Kidney glomerular epithelial cell (primary cell): ENCODE measurements around the gene PPP2R5C.
"Not testable (repeated sequence)": the region's sequence is repeated elsewhere in the genome, so short reads cannot be mapped to it uniquely, and the experiment has no call there.

ENCODE experiments used
- DNase-seq: peaks from one replicate; lab custom pipeline; 2025; lab: John Stamatoyannopoulos, UW

PPP2R5C gene

DNA sequence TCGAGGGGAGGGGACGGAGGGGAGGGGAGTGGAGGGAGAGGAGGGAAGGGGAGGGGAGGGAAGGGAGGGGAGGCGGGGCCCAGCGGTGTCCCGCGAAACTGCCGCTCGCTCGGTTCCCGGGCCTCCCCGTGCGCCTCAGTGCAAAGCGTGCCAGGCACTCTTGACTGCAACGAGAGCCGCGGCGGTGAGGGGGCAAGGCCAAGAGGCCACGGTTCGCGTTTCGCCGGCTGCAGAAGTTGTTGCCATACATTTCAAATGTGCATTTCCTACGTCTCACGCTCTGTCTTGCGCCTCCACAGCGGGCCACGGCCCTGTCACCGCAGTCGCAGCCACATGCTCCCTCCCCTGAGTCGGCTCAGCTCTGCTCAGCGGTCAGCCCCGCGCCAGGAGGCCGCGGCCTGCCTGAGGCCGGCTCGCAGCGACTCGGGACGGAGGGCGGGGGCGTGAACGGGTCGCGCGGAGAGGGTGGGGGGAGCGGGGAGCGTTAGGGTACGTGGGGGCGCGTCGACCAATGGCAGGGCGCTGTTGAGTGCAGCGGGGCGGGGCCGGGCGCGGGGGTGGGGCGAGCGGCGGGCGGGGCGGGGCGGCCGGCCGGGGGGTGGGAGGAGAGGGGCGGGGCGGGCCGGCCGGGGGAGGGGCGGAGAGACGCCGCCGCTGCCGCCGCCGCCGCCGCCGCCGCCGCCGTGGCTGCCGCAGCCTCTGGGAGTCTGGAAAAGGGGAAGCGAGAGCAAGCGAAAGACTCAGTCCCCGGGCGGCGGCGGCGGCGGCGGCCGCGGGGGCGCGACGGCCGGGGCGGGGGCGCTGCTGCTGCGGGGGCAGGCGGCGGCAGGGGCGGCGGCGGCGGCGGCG lies at the start of gene PPP2R5C:
PPP2R5C (plus strand) TSS at position 678 of the 849 bp plus-strand sequence. CDS start 185 bp downstream, outside the sequence.
- DNase-seq, result peak; percentile 61

DNA sequence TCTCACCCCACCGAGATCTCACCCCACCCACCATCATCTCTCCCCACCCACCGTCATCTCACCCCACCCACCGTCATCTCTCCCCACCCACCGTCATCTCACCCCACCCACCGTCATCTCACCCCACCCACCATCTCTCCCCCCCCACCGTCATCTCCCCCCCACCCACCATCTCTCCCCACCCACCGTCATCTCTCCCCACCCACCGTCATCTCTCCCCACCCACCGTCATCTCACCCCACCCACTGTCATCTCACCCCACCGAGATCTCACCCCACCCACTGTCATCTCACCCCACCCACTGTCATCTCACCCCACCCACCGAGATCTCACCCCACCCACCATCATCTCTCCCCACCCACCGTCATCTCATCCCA lies 49.7 kb upstream of the PPP2R5C start:
- not testable (repeated sequence) for DNase-seq

DNA sequence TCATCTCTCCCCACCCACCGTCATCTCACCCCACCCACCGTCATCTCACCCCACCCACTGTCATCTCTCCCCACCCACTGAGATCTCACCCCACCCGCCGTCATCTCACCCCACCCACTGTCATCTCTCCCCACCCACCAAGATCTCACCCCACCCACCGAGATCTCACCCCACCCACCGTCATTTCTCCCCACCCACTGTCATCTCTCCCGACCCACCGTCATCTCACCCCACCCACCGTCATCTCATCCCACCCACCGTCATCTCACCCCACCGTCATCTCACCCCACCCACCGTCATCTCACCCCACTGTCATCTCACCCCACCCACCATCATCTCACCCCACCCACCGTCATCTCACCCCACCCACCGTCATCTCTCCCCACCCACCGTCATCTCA lies 49.2 kb upstream of the PPP2R5C start:
- not testable (repeated sequence) for DNase-seq

DNA sequence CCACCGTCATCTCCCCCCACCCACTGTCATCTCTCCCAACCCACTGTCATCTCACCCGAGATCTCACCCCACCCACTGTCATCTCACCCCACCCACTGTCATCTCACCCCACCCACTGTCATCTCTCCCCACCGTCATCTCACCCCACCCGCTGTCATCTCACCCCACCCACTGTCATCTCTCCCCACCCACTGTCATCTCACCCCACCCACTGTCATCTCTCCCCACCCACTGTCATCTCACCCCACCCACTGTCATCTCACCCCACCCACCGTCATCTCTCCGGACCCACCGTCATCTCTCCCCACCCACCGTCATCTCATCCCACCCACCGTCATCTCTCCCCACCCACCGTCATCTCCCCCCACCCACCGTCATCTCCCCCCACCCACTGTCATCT lies 48.4 kb upstream of the PPP2R5C start:
- DNase-seq, result not testable (repeated sequence)

DNA sequence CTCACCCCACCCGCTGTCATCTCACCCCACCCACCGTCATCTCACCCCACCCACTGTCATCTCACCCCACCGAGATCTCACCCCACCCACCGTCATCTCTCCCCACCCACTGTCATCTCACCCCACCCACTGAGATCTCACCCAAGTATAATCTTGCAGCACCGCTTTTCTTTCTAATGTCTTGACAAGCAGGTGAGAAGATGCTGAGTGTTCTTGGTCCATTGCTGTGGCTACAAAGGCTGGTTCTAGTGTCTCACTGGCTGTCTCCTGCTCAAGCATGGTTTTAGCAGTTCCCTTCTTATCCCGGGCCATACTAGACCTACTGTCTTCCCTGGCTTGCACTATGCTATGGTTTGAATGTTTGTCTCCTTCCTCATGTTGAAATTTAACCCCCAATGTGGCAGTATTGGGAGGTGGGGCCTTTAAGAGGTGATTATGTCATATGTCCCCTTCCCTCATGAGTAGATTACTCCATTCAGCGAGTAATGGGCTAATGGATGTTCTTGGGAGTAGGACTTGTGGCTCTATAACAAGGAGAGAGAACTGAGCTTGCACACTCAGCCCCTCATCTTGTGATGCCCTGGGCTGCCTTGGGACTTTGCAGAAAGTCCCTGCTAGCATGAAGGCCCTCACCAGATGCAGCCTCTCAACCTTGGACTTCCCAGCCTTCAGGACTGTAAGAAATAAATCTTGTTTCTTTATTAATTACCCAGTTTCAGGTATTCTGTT lies 47.7 kb upstream of the PPP2R5C start:
- DNase-seq, result no peak

DNA sequence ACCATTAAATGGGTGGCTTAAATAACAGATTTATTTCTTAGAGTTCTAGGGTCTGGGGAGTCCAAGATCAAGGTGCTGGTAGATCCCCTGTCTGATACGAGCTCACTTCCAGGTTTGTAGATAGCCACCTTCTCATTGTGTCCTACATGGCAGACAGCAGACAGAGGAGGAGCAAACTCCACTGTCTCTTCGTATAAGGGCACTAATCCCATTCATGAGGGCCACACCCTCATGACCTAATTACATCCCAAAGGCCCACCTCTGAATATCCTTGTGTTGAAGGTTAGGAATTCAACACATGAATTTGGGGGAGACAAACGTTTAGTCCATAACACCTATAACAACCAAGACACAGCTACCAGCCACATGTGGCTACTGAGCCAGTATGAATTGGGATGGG lies 47.1 kb upstream of the PPP2R5C start:
- no peak for DNase-seq

DNA sequence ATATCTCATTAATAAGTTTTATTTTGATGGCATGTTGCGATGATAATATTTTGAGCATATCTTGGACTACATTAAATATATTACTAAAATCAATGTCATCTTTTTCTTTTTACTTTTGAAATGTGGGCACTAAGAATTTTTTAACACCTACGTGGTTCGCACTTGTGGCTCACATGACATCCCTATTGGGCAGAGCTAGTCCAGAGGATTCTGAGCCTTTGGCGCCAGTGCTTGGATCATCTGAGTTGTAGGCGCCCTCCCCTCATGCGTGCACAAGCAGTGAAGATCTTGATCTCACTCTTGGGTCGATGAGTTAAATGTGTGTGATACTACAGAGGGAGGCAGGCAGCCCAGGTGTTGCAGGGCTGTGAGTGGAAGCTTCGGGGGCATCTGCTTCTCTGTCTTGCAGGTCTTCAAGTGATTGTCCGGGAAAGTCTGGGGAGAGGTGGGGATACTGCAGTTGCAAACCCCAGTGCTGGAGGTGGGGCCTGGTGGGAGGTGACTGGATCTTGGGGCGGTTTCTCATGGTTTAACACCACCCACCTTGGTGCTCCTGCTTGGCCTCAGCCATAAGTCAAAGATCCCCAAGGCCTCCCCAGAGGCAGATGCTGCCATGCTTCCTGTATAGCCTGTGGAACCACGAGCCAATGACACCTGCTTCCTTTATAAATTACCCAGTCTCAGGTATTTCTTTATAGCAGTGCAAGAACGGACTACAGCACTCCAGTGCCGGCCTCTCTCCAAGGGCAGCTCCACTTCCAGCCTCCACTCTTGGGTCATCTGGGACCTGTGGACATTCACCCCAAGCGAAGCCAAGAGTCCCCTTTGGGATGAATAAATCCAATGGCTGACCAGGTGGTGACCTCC lies 46.1 kb upstream of the PPP2R5C start:
- DNase-seq, result no peak

DNA sequence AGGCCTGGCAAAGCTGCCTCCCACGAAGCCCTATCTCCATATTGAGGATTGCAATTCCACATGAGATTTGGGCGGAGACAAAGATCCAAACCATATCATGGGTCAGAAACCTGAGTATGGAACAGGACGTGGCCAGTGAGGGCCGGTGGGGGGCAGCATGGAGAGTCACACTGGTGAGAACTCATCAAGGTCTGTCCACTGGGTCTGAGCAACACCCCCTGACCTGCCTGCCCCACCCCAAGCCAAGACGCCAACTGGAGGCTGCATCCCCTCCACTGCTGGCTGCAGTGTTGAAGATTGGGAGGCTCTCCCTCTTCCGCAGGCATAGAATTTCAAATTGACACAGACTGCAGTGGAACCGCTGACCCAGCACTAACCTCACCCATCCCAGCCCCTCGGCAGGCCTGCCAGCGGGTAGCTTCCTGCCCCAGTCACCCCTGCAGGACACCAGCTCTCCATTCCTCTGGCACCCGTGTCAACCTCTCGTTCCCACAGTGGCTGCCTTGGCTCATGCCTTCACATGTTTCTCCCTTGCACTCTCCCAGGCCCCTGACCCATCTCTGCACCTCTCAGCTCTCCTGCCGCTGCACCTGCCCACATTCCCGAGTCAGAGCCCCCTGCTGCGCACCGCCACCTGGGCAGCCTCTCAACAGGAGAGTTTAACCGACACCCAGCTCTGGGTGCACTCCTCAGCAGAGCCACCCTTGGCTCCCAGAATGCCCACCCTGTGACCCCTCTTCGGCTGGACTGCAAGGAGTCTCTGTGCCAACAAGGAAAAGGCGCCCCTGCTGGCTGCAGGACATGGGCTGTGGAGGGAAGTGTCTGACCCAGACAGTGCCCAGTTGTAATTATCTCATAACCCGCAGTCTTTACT lies 45.2 kb upstream of the PPP2R5C start:
- no peak for DNase-seq

DNA sequence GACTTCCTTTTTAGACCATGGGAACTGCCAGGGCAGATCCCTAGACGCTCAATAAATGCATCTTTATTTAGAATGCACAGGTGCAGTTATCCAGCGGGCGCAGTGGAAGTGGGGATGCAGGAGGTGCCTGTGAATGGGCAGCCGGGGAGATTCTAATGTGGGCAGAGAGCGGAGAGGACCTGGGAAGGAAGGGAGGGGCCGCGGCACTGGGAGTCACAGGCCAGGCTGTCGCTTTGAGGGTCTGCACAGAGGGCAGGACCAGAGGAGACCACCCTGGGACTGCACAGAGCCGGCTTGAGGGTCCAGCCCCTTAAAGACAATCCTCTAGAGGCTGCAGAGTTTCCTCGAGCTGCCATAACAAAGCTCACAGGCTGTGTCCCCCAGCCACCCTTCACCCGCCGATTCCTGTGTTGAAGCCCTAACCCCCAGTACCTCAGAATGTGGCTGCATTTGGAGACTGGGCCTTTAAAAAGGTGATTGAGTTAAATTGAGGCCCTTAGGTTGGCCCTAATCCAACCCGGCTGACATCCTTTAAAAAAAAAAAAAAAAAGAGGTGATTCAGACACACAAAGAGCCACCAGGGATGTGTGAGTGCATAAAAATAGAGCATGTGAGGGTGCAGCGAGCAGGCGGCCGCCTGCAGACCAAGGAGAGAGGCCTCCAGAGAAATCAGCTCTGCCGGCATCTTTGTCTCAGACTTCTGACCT lies 44.4 kb upstream of the PPP2R5C start:
- no peak for DNase-seq

DNA sequence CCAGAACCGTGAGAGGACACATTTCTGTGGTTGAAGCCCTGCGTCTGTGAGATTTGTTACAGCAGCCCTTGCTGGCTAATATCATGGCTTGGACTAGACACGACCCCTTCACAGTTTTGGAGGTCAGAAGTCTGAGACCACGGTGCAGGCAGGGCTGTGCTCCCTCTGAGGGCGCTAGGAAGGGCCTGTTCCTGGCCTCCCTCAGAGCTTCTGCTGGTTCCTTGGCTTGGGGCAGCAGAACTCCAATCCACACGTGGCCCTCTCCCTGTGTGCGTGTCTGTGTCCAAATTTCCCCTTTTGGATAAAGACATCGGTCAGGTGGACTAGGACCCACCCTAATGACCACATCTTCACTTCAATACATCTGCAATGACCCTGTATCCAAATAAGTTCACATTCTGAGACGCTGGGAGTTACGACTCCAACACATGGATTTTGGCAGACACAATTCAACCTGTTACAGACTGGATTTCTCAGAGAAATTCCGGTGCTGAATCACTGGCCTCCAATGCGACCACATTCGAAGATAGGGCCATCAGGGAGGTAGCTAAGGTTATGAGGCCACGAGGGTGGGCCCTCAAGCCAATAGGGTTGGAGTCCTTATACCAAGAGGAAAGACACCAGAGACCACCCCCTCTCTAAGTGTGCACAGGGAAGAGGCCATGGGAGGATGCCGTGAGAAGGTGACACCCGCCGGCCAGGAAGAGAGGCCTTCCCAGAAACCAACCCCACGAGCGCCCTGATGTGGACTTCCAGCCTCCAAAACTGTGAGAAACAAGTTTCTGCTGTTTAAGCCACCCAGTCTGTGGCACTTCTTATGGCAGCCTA lies 43.6 kb upstream of the PPP2R5C start:
- no peak for DNase-seq

DNA sequence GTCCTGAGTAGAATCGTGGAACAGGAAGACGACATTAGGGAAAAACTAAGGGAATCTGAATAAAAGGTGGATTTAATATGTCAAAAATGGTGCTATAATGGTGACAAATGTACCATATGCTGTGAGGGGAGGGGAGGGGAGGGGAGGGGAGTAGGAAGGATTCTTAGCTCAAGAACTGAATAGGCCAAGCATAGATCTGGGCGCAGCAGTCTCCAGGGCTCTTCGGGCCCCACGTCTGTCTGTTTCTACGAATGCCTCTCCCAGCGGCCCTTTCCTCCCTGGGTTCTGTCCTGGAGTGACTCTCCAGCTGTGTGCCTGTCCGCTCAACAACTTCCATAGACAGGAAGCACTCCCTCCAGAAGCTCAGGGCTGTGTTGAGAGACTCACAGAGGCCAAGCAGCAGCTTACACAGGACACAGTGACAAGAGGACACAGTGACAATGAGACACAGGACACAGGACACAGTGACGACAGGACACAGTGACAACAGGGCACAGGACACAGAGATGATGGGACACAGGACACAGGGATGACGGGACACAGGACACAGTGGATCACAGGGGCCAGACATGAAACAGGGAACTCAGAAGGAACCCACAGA lies 42.4 kb upstream of the PPP2R5C start:
- DNase-seq, result no peak

DNA sequence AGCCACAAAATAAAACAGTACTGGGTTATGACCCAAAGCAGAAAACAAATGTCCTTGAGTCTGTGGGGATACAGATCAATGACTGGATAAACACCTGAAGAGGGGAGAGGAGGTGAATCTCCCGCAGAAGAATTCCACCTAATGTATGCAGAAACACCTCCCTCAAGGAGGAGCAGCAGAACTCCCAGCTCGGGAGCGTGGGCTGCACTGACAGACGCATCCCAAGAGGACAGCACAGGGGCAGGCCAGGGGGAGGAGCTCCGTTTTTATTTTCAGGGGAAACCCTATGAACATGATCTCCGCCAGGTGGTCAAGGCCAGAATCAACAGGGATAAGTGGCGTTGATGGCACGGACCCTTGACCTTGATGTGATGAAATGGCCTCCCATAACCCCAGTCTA lies 41.8 kb upstream of the PPP2R5C start:
- DNase-seq, result no peak

DNA sequence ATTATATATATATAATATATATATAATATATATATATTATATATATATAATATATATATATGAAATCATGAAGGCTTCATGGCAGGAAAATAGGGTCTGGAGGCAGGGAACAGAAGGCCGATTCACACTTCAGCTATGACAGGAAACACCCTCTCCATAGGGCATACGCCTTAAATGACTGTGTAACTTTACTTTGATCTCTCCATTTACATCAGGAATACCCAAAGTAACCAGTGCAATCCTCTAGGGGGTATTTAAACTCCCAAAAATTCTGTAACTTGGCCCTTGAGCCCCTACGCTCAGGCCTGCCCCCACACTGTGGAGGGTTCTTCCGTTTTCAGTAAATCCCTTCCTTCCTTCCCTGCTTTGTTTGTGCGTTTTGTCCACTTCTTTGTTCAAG lies 40.4 kb upstream of the PPP2R5C start:
- DNase-seq, result no peak

DNA sequence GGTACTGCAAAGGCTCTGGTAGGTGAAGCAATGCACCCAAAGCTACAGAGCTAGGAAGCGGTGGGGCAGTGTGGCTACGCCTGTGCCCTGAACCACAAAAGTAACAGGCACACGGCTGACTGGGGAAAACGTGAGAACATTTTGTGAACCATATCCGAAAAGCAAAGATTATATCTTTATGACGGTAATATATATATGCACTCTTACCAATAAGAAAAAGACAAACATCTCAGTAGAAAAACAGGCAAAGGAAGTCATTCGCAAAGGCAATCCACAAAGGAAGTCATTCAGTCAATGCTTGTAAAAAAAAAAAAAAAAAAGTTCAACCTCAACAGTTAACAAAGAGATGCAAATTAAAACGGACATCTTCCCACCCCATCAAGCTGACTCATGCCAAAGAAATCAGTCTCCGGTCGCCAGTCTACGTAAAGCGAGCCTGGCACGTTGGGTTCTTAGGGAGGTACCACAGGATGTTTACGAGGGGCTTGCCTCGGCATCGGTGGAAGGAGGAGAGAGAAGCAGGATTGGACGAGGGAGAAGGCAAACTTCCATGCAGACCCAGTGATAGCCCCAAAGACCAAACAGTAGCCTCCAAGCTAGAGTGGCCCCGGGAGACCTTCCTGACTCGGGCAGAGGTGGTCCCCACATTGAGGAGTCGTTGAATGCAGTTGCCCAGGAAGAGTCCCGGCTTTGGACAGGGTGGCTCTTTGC lies 39.4 kb upstream of the PPP2R5C start:
- DNase-seq, result no peak

DNA sequence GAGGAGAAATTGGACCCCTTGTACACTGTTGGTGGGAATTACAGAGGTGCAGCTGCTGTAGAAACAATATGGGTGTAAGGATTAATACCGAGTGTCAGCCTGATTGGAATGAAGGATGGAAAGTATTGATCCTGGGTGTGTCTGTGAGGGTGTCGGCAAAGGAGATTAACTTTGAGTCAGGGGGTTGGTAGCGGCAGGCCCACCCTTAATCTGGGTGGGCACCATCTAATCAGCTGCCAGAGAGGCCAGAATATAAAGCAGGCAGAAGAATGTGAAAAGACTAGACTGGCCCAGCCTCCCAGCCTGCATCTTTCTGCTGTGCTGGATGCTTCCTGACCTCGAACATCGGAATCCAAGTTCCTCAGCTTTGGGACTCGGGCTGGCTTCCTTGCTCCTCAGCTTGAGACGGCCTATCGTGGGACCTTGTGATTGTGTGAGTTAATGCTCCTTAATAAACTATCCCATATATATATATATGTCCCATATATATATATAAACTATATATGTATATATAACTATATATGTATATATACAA lies 38.4 kb upstream of the PPP2R5C start:
- no peak for DNase-seq

DNA sequence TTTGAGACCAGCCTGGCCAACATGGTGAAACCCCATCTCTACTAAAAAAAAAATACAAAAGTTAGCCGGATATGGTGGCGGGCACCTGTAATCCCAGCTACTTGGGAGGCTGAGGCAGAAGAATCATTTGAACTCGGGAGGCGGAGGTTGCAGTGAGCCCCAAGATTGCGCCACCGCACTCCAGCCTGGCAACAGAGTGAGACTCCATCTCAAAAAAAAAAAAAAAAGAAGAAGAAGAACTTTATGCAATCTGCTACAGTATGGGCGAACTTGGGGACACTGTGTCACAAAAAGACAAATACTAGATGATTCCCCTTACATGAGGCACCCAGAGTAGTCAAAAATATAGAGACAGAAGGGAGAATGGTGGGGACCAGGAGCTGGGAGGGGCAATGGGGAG lies 35.9 kb upstream of the PPP2R5C start:
- DNase-seq, result not testable (repeated sequence)

DNA sequence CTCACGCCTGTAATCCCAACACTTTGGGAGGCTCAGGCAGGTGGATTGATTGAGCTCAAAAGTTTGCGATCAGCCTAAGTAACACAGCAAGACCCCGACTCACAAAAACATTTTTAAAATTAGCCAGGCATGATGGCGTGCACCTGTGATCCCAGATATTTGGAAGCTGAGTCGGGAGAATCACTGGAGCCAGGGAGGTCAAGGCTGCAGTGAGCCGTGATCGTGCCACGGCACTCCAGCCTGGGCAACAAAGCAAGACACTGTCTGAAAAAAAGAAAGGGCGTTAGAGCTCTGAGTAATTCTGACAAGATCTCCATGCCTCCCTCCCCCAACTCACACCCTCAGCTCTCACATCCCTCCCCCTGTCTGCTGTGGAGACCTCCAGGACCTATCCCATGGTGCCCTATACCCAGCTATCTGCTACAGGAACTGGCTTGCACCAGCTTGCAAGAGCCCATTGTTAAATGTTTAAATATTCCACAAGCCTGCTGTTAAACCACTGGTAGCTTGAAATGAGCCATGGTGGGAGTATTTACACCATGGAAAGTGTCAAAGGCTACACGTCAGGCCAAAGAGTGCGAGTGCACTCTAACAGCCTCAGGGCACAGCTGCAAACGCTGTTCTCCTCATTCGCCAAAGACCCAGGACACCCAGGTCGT lies 35.1 kb upstream of the PPP2R5C start:
- no peak for DNase-seq

DNA sequence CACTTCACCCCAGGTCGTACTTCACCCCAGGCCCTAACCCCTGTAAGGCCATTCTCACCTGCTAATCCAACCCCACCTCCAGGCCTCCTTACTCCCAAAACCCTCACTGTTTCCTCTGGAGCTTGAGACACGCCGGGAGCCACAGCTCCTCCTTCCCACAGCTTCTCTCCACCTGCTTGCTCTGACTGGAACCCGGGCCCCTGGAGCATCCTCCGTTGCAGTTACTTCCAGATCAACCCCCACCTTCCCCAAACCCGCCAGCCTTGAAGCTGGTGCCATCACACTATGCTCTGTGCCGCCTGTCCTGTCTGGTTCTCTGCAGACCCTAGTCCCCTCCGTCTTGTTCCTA lies 34.6 kb upstream of the PPP2R5C start:
- no peak for DNase-seq
